ENCODE results near the gene RABGAP1.

The RABGAP1 gene

GRCh38 chr9:123046406-123047195 lies 105.8 kb downstream of the RABGAP1 start:
- DNase-seq (ENCODE audit: low read depth, low spot score), result no peak

- DNase-seq (ENCODE audit: low read depth, low spot score), result no peak
These were observed 107.9 kb downstream of the RABGAP1 start for GRCh38 chr9:123048748-123049147.

- DNase-seq (ENCODE audit: low read depth, low spot score), result no peak
These were observed 108.9 kb downstream of the RABGAP1 start for GRCh38 chr9:123049589-123050222.

GRCh38 chr9:123053046-123053445 lies 112.2 kb downstream of the RABGAP1 start:
- DNase-seq (ENCODE audit: low read depth, low spot score), result no peak

- no peak for DNase-seq (ENCODE audit: low read depth, low spot score)
These were observed 112.9 kb downstream of the RABGAP1 start for GRCh38 chr9:123053711-123054110.

- DNase-seq (ENCODE audit: low read depth, low spot score), result no peak
These were observed 118.0 kb downstream of the RABGAP1 start for GRCh38 chr9:123058834-123059233.

- no peak for DNase-seq (ENCODE audit: low read depth, low spot score)
These were observed 118.8 kb downstream of the RABGAP1 start for GRCh38 chr9:123059472-123060220.

GRCh38 chr9:123061216-123061615 lies 120.4 kb downstream of the RABGAP1 start:
- no peak for DNase-seq (ENCODE audit: low read depth, low spot score)

- DNase-seq (ENCODE audit: low read depth, low spot score), result no peak
These were observed 121.7 kb downstream of the RABGAP1 start for GRCh38 chr9:123062351-123063176.

- DNase-seq (ENCODE audit: low read depth, low spot score), result no peak
These were observed 122.4 kb downstream of the RABGAP1 start for GRCh38 chr9:123063177-123063598.

- no peak for DNase-seq (ENCODE audit: low read depth, low spot score)
These were observed 123.1 kb downstream of the RABGAP1 start for GRCh38 chr9:123063896-123064295.

- DNase-seq (ENCODE audit: low read depth, low spot score), result no peak
These were observed 123.9 kb downstream of the RABGAP1 start for GRCh38 chr9:123064716-123065115.

GRCh38 chr9:123065196-123065595 lies 124.4 kb downstream of the RABGAP1 start:
- DNase-seq (ENCODE audit: low read depth, low spot score), result no peak

- DNase-seq (ENCODE audit: low read depth, low spot score), result no peak
These were observed 126.3 kb downstream of the RABGAP1 start for GRCh38 chr9:123067136-123067535.

GRCh38 chr9:123069010-123069481 lies 128.2 kb downstream of the RABGAP1 start:
- DNase-seq (ENCODE audit: low read depth, low spot score), result no peak

GRCh38 chr9:123070198-123070597 lies 129.4 kb downstream of the RABGAP1 start:
- DNase-seq (ENCODE audit: low read depth, low spot score), result no peak

GRCh38 chr9:123072407-123072995 lies 131.7 kb downstream of the RABGAP1 start:
- no peak for DNase-seq (ENCODE audit: low read depth, low spot score)

GRCh38 chr9:123073441-123073840 lies 132.6 kb downstream of the RABGAP1 start:
- no peak for DNase-seq (ENCODE audit: low read depth, low spot score)

GRCh38 chr9:123073991-123074422 lies 133.2 kb downstream of the RABGAP1 start:
- no peak for DNase-seq (ENCODE audit: low read depth, low spot score)

- no peak for DNase-seq (ENCODE audit: low read depth, low spot score)
These were observed 133.8 kb downstream of the RABGAP1 start for GRCh38 chr9:123074628-123075027.

- DNase-seq (ENCODE audit: low read depth, low spot score), result no peak
These were observed 139.6 kb downstream of the RABGAP1 start for GRCh38 chr9:123080444-123080843.

All from activated CD4-positive, CD25-positive, alpha-beta regulatory T cell treated with anti-CD3 and anti-CD28 coated beads, Interleukin-2, amount 50 U/mL, for 16 hours (primary cell).